ENCODE measurements around the gene GMPR.

The GMPR gene

DNA sequence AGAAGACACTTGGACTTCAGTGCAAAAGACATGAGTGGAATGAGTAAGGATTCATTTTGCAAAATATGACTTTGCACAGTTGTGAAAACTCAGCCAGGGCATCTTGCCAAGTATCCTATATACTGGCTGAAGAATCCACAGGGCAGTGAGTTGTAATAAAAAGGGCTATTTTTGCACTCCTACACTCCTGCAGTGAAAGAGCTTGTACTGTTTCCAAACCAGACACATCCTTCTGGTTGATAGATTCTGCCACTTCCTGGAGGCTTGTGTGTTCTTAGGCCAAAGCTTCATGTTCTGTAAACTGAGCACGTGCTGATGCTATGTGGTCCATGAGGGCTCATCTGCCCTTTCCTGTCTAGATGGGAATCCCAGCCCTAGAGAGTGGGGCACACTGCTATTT is 34.9 kb downstream of the GMPR start:
- DNase-seq (ENCODE audit: low spot score): no peak

DNA sequence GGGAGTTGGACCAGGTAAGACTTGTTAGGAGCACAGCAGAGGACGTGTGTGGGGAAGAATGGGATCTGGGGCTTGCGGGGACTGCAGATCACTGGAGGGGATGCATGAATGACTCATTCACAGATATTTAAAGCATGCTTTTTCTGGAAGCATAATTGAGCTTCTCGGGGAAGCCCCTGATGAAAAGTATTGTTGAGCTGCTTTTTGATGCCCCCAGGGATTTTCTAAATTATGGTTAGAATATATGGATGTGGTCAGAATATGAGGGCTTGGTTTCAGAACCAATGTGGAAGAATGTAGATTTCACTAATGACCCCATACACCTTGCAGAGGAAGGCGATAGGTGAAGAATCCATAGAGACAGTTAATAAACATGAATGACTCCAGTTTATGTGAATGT is 36.1 kb downstream of the GMPR start:
- DNase-seq (ENCODE audit: low spot score): no peak

DNA sequence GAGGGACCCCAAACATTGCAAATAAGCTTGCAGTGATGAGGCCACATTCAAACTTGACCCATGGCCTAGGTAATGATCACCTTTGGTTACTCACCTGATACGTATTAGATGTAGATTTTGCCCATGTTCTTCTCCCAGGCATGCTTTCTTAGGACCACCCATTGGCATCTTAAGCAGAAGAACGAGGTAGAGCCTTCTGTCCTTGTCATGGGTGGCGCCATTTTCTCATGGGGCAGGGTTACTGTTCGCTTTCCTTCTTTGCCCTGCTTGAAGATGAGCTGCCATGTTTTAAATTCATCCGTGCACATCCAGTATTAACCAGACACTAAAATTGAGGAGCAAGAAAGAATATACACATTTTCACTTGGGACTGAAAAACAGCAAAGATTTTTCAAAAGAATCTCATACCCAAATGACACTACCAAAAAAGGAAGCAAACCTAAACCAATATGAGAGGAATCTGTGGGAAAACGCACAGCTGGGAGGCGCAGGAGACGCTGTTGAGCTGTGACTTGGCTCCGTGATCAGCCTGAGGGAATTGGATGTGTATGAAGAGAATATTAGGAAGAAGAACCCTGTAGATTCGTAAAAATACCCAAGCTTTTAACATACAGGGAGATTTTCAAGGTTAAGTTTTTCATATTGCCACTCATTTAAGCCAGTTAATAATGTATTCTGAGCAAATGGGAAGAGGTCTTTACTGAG is 36.6 kb downstream of the GMPR start:
- DNase-seq (ENCODE audit: low spot score): no peak

DNA sequence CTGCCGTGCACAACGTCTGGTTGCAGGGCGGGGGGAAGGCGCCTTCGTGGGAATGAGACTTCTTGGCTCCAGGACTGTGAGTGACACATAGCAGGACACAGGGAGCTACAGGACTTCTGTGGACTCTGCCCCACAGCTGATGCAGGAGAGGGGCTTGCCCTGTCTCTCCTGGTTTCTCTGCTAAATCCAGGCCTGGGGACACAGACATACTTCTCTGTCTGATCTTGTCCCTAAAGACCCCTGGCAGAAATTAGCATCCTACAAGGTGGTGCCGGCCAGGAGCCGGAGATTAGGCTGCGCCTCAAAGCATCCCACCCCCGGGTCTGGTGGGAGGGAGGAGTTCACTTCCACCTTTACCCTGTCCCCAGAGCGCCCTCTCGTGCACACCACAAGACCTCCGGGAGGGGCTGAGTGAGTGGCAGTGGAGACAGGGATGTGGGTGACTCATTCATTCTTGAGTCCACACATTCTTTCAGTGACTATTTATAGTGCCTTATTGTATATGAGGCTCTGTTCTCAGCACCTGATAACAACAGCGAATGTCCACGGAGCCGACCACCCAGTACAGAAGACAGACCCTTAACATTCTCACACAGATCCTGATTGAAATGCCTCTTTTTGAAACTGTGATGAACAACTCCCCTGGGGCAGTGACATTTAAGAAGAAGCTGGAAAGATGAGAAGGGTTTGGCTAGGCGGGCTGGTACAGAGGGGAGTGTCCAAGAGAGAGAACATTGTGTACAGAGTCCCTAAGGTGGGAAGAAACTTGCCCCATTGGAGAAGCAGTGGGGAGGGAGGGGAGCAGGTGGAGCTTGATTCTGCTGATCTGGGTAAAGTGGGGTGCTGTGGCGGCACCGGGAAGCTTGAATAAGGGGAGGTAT is 39.0 kb downstream of the GMPR start:
- DNase-seq (ENCODE audit: low spot score): peak; percentile 68

DNA sequence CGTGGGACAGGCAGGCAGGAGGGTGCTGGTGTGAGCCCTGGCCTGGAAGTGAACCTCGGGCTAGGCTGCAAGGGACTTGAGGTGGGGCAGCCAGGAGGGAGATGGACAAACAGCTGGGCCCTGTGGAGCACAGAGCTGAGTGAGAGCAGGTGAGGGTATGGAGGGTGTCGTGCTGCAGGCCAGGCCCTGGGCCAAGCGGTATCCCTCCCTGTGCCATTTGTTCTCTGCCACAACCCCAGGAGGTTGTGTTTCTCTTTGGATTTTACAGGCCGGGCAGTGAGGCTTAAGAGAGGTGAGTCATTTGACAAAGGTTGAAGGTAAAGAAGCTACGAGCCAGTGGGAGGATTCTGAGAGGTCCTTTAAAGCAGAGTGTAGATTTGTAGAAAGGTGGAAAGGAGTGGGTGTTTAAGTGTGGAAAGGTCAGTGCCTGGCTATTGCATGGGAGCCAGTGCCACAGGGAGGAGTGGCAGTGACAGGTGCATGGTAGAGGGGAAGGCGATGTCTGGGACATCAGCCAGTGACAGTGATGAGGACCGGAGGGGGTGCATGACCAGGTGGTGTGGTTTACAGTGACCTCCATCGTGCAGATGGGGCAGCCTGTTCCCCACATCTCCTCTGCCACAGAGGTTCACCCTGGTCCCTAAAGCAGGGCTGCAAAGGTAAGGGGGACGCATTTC is 39.8 kb downstream of the GMPR start:
- DNase-seq (ENCODE audit: low spot score): no peak

DNA sequence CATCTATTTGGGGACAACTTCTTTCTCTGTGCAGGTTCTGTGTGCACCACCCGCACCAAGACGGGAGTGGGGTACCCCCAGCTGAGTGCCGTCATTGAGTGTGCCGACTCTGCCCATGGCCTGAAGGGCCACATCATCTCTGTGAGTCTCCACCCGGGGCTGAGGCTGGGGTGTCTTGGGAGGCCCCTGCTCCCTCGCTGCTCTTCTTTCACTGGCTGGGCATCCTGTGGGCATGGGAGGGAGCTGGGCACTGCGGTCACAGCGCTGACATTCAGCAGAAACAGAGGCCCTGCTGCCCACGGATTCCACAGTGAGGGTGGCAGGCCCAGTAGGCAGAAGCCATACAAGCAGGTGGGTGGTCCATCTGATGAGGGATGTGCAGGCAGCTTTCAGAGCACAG is 40.4 kb downstream of the GMPR start:
- DNase-seq (ENCODE audit: low spot score): no peak

DNA sequence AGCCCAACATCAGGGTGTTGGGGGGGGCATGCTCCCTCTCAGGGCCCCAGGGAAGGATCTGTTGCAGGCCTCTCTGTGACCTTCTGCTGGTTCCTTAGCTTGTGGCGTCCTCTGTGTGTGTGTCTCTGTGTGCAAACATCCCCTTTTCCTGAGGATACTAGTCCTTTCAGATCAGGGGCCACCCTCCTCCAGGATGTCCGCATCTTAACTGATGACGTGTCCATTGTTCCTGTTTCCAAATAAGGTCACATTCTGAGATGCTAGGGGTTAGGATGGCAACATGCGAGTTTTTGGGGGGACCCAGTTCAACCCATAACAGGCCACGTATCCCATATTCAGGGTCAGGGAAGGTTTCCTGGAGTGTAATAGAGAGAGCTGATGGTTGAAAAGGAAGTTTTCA is 40.9 kb downstream of the GMPR start:
- no peak for DNase-seq (ENCODE audit: low spot score)

DNA sequence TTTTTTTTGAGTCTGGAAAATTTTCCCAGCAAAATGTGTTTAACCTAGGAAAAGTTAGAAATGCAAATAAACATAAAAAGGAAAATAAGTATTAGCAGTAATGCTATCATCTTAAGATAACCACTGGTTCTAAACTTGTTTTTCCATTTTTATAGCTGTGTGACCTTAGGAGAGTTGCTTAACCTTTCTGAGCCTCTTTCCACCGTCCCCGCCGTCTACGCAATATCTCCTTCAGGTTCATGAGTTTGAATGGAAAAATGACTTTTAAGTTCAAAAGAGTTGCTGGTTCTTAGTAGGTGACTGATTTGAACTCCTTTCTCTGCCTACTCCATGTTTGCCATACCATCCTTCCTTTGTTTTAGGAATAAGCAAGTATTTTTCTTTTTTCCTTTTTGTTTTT is 44.0 kb downstream of the GMPR start:
- DNase-seq (ENCODE audit: low spot score): no peak

DNA sequence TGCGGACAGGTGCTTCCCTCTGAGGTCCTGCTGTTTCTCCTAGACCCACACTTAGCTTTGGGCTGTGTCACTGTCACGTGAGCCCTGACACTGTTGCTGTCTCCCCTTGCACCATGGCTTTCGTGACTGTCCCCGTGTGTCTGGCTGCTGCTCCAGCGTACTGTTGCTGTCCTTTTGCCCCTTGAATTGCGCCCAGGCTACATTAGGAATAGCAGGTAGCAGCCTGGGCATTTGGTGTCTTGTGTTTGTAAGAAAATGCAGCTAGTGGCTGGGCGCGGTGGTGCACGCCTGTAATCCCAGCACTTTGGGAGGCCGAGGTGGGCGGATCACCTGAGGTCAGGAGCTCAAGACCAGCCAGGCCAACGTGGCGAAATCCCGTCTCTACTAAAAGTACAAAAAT is 46.1 kb downstream of the GMPR start:
- no peak for DNase-seq (ENCODE audit: low spot score)

DNA sequence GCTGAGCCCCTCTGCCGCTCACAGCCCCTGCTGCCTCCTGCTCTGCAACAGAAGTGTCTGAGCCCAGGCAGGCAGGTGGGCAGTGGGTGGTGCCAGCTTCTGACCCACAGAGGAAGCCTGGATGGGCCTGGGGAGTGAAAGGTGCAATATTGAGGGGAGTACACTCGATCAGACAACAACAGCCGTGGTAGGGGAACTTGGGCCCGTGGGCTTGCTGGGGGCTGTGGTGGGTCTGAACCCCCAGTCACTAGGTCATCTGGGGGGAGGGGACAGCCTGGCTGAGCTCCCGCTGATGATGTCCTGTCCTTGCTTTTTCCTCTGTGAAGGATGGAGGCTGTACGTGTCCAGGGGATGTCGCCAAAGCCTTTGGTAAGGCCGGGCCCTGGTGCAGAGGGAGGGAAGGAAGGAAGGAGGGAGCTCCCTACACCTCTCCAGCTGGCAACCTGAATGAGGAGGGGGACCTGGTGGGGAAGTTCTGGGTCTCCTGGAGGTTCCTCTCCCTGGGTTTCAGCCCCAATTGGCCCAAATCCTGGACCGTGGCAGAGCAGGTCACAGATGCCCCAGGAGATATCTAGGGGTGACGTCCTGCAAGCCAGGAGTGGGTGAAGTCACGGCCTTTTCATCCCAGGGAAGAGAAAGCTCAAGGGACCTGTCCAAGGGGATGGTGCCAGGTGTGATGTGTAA is 47.2 kb downstream of the GMPR start:
- DNase-seq (ENCODE audit: low spot score): no peak

DNA sequence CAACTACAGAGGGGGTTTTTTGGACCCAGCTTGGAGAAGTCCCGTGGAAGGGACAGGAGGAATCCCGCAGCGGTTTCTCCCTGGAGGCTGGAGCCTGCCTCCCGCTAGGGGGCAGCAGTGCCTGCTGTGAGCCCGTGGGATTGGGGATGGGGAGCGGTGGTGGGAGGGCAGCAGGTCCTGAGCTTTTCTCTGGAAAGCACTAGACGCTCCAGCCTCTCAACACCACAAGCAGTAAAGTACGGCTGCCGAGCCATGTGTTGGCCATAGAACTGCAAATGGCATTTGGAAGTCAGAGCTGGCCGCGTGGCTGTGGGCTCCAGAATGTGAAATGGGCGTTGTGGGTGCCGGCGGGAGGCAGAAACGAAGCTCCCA is 47.8 kb downstream of the GMPR start:
- peak; percentile 80 for DNase-seq (ENCODE audit: low spot score)

DNA sequence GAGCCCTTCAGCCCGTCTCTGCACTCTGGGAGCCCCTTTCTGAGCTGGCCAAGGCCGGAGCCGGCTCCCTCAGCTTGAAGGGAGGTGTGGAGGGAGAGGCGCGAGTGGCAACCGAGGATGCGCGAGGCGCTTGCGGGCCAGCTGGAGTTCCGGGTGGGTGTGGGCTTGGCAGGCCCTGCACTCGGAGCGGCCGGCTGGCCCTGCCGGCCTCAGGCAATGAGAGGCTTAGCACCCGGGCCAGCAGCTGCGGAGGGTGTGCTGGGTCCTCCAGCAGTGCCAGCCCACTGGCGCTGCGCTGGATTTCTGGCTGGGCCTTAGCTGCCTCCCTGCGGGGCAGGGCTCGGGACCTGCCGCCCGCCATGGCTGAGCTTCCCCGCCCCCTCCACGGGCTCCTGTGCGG is 49.8 kb downstream of the GMPR start:
- DNase-seq (ENCODE audit: low spot score): no peak

DNA sequence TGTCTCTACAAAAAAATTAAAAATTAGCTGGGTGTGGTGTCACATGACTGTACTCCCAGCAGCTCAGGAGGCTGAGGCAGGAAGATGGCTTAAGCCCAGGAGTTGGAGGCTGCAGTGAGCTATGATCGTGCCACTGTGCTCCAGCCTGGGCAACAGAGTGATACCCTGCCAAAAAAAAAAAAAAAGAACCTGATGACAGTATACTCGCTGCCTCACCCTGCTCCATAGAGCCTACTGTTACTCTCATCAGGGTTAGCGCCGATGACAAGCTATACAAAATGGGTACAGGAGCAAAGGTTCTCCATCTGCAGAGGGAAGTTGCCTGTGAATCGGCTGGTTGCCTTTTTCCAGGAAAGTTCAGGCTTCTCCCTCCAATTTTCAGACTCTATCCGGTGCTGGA is 53.4 kb downstream of the GMPR start:
- no peak for DNase-seq (ENCODE audit: low spot score)

DNA sequence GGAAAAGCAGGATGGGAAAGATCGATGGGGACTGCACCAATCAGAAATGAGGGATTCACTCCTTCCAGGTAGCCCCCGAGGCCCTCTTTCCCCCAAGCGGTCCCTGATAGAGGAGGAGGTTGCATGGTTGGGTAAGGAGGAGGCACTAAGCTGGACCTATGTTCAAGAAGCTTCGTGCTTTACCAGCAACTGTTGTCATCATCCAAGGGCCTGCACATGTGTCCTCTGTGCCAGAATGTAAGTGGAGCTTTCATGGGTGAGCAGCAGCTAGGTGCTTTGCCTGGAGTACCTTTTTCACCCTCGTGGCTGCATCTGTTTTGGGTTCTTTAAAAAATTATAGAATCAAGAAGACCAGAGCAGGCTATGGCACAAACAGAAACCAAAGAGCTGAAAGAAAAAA is 54.0 kb downstream of the GMPR start:
- DNase-seq (ENCODE audit: low spot score): no peak

DNA sequence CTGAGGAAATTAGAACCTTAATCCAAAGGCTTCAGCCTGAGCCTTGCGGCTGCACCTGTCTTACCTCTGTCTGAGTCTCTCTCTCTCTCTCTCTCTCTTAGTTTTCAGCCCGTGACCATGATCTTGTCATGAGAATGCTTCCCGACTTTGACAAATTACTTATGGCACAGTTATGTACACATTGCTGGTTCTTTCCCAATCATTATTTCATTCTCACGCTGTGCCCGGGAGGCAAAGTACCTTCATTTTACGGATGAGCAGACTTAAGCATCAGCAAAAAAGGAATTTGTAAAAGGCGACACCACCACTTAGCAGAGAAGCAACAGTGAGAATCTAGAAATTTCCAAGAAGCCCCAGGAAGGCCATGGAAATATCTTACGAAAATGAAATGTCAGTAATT is 54.6 kb downstream of the GMPR start:
- no peak for DNase-seq (ENCODE audit: low spot score)

DNA sequence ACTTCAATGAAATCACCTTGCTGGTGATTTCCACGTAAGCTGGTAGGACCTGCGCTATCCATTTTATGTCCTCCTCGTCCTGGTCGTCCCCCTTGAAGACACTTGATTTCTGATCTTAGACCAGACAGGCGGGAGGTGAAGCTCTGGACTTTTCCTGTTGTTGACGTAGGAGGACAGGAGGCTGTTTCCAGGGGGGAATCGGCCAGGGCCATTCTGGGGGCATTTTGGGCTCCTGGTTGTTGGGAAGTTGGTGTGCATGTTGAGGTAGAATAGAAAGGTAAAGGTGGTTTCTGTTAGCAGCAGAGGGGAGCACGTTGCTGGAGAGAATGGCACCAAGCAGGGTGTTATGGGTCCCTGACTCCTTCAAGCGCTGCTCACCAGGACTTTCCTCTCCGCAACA is 56.0 kb downstream of the GMPR start:
- DNase-seq (ENCODE audit: low spot score): no peak

DNA sequence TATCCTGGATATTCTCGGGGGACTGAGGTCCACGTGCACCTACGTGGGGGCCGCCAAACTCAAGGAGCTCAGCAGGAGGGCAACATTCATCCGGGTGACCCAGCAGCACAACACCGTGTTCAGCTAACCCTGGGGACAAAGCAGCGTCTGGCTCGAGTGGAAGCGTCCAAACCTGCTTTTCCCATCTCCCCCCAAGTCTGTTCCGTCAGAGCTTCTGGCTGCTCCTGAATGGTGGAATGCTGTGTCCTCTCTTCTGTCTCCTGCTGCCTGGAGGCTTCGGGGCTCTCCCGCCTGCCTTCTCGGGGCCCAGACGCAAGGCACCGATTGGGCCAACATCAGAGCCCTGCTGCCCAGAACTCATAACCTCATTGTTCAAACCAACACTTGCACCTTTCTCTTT is 56.7 kb downstream of the GMPR start:
- no peak for DNase-seq (ENCODE audit: low spot score)

DNA sequence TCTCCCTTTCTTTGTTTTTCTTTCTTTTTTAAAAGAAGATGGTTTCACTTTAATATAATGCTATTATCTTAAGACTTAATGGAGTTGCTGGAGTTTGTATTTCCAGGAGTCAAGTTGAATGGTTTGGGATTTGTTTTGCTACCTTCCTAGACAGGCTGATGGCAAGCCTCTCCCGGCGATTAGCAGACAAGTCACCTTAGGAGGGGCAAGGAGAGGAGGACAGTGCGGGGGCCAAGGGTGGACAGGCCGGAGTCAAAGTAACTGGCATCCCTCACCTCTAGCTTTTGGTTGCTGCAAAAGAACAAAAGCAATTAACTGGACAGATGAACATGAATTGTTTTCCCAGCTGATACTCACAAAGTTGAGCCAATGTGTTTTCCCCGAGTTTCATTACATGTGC is 57.1 kb downstream of the GMPR start:
- no peak for DNase-seq (ENCODE audit: low spot score)

DNA sequence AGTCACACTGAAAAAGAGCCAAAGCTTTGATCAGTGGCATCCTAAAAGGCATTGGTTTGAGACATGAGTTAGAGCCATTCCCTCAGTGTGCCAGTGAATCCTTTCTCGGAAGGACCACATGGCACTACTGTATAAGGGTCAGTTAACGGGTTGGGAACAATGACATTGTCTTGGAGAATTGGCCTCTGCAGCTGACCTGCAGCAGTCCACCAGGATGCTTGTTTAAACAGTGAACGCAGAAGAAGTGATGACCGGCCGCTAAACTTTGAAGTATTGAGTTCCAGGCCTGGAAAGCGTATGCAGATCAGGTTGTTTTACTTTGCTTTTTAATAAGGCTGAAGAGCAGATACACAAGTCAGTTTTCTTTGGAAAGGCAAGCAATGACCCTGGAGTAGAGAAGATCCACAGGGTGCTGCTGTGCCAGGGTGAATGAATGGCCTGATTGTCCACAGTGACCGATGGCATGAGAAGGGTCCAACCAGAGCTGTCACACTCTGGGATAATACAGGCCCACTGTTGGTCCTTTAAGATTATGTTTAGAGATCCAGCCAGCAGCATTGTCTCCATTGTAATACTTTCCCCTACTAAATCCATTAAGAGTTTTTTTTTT is 57.8 kb downstream of the GMPR start:
- DNase-seq (ENCODE audit: low spot score): no peak

DNA sequence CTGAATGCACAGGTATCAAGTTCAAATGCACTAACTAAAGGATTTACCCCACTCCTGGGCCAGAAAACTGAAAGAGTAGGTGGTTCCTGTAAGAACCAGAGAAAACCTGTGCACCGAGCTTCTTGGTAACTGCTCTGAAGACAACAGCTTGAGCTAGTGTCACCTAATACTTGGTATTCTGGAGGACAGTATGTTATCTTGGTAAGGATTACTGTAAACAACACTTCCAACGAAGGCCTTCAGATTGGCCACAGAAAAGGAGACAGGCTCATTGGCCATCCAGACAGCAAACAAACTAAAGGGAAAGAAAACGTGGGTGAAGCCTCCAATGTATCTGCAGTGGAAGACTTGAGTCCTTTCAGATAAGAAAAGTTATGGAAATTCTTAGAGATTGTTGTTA is 61.5 kb downstream of the GMPR start:
- no peak for DNase-seq (ENCODE audit: low spot score)

DNA sequence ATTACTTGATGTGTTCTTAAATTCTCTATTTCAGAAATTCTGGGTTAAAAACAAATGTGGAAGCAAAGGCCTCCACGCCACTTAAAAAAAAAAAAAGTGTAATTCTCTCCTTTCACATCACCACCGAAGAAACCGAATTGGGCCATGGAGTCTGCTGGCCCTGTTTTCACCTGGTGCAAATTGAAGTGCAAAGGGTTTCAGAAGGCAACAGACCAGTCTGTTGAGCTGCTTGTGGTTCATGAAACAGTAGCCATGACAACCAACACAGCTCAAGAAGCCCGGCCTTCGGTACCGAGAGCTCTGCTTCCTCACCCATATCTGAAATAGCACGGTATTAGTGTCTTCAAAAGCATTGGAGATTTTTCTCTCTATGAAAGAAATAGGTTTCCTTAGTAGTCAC is 63.1 kb downstream of the GMPR start:
- DNase-seq (ENCODE audit: low spot score): no peak

All from HuH-7 (cell line).